Eye (tissue), 1 donor: Measurements from ENCODE around the gene DONSON.
"Not testable (repeated sequence)": the region's sequence is repeated elsewhere in the genome, so short reads cannot be mapped to it uniquely, and the experiment has no call there.

Experiments
- DNase-seq: peaks from one replicate; pipeline ENCODE4 v3.0.0-alpha.2; 2015

DONSON gene

GRCh38 chr21:33588485-33589335, at the start of gene DONSON:
TSS of gene DONSON (minus strand) at chr21:33588684. CDS start at chr21:33588641, 43 bp downstream.
- DNase-seq = peak; percentile 97

DNA sequence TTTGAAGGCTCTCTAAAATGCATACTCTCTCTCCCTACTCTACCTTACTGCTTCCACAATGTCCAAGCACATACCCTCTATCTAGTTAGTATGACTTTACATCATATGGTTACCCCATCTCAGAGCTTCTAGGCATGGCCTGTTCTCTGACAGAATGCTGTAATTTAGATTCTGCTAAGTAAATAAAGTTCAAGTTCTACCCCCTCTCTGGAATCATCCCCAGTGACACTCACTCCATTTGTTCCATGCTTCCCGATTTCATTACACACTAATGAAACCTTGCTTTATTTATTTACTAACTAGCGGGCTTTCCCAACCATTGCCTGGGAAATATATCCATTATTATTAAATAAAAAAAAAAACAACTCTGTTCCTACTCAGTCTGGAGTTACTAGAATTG, 45.8 kb upstream of the DONSON start:
- DNase-seq = no peak

GRCh38 chr21:33626151-33626550, 37.7 kb upstream of the DONSON start:
- DNase-seq = not testable (repeated sequence)

DNA sequence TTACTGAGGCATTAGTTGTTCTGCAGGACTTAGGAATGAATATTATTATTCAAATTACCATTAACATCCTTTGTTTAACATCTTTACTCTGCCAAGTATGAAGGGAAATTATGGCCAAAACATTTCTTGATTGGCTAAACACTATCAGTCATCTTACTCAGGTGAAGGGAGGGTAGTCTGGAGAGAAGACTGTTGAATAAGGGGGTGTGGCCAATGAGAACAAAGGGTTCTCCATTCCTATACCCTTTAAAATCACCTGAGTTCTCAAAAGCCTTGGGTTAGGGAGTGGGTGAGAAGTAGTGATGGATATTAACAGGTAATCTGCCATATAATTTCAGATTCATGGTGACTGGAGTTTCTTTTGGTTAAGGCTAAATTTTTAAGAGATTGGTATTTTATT, 33.8 kb upstream of the DONSON start:
- no peak for DNase-seq

GRCh38 chr21:33619726-33620125, 31.2 kb upstream of the DONSON start:
- DNase-seq = no peak

- DNase-seq = no peak
These were observed 29.9 kb upstream of the DONSON start for GRCh38 chr21:33618407-33618806.

DNA sequence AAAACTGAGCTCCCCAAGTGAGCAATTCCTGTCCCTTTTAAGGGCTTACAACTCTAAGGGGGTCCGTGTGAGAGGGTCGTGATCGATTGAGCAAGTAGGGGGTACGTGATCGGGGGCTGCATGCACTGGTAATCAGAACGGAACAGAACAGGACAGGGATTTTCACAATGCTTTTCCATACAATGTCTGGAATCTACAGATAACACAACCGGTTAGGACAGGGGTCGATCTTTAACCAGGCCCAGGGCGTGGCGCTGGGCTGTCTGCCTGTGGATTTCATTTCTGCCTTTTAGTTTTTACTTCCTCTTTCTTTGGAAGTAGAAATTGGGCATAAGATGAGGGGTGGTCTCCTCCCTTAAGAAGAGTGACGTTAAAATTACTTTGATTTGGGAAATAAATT, 29.1 kb upstream of the DONSON start:
- DNase-seq = not testable (repeated sequence)

DNA sequence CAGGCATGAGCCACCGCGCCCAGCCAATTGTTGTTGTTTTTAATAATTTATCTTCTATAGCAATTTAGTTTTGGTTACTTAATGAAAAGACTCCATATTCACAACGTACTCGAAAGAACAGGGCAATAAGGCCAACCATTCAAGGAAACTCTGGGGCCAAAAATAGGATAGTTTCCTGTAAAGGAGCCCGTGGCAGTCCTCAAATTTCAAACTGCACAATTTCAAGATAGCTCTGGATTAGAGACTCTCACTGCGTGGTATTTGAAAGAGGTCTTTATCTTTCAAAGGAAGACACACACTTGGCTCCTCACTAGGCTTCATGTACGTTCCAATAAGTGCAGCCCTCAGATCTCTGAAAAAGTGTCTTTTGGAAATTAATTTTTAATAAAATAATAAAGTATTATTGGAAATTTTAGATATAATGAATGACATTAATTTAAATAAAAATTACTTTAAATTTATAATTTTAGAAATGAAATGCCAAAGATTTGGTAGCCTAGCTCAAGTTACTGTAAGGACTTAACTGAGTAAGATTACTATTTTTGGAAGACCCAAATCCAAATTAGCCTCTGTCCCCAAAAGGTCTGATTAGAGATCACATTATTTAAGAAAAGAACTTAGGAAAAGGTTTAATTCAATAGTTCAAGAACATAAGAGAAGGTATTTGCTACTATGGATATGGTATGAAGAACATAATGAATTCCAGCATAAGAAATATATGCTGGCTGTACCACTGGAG, 22.7 kb upstream of the DONSON start:
- no peak for DNase-seq

DNA sequence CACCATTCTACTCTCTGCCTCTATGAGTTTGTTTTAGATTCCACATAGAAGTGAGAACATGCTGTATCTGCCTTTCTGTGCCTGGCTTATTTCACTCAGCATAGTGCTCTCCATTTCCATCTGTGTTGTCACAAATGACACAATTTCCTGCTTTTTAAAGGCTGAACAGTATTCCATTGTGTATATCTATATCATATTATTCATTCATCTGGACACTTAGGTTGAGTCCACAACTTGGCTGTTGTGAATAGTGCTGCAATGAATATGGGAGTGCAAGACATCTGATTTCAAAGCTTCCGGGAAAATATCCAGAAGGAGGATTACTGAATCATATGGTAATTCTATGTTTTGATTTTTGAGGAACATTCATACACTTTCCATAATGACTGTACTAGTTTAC, 20.1 kb upstream of the DONSON start:
- DNase-seq = no peak

DNA sequence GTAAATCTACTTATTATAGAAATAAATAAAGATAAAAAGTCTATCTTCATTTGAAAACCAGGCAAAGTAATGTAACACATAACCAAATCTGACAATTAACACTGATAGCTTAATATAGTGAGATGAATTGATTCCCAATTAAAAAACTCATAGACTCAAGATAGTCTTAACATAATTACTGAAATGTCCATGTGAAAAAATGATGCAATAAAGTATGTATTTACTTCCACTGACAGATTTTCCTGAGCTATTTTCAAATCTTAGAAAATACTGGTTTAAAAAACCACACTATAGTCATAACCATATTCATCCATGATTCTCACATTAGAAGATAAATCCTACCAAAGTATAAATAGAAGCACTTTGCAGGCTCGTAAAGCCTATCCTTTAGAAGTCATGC, 9.6 kb upstream of the DONSON start:
- DNase-seq = no peak

DNA sequence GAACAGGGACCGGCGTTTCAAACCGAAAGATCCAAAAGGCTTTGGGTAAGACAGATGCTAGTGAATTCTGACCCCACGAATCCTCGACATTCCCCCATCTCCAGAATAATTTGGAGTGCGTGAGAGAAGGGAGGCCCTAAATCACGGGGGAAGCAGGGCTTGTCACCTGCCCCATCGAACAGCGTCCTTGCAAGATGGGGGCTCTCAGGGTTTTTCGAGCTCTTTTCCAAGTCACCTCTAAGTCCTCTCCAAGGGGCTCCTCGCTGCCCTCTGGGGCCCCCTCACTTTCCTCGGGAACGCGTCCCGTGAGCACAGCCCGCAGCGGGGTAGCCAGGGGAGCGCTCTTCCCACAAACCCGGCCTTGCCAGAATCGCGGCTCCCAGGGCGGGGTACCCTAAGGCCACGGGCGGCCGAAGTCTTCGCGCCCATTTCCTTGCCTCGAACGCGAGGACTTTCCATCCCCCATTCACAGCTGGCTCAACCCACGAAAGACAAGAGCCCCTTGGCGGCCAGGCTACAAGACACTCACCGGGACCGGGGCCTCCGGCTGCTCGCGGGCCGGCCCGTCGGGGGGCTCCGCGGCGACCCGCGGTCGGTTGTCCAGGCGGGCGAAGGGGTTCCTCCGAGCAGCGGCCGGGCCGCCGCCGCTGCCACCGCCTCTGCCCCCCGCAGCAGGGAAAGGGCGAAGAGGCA, 546 bp downstream of the DONSON start:
- DNase-seq = peak; percentile 82

DNA sequence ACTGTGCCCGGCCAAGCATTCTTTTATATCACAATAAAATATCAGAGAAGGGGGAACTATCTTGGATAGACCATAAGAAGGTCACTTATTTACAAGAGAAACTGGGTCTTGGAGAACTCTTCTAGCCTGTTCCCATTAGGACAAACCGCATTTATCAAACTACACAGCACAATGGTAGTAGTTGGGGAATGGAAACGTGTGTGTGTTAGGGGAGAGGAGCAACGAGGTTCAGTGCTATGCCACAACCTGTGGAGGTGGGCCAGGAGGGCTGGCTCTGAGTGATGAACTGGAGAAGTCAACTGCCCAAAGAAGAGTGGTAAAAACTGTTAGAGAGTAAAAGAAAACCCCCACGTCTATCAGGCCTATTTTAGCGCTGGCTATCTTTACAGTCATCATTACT, 1.6 kb downstream of the DONSON start:
- no peak for DNase-seq

GRCh38 chr21:33584455-33584854, 4.0 kb downstream of the DONSON start:
- DNase-seq = no peak

DNA sequence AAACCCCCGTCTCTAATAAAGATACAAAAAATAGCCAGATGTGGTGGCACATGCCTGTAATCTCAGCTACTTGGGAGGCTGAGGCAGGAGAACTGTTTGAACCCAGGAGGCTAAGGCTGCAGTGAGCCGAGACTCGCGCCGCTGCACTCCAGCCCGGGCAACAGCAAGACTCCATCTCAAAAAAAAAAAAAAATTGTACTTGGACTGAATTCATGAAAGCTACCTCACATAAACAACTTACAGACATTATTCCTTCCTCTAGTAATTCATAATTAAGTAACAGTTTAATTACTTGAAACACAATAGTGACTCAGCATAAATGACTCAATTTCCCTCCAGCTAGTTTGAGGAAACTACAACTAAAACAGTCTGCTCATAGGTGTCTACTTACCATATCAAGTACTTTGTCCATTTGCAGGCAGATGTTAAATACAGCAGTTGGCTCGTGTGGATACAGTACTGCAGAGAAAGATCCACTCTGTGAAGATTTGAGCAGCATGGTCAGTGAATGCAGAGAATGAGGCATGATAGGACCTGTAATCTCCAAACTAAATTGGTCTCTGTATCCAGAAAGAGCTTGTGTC, 9.4 kb downstream of the DONSON start:
- no peak for DNase-seq

DNA sequence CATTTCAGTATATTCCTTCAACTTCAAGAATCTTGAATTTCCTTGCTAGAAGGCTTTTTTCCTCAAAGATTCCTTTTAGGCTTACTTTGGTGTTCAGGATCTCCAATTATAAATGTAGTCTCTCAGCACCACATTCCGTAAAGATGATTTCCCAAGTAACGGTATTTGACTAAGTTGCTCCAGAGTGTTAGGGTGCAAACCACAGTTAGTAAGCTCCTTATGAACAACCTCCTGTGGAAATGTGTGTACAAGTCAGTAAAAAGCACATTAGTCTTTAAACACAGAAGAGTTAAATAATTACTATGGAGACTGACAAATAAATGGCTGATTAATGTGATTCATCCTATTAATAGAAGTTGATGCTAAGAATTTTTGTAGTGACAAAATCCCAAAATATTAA, 10.3 kb downstream of the DONSON start:
- no peak for DNase-seq

DNA sequence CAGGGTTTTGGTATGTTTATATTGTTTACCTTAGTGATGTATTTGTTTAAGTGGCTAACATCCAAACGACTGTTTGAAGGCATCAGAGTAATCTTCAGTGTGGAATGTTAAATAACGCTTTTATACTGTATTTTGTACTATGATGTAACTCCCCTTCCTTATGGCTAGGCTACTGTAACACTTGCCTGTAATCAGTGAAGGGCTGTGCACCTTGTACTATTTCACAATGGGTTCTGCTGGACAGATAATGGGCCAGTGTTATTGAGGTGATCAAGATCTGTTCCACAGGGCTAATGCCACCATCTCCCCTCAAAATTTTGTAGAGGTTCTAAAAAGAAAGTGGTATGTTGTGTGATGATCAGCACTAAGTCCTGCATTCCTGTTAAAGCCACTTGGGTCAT, 11.7 kb downstream of the DONSON start:
- not testable (repeated sequence) for DNase-seq

DNA sequence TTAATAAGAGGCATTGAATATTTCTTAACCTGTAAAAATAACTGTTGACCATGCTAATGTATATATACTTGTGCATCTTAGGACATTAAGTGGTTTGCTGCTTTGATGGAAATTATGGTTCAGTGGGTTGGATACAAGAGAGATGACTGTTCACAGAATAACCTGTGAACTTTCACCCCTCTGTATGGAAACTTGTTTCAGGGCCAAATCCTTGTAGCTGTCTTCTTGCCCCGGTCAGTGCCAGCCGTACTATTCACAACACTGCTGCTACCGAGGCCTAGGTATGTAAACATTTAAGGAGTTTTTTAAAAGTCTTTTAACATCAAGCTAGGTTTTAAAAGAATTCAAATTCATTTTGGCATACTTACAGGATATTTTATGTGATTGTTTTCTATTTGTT, 16.1 kb downstream of the DONSON start:
- no peak for DNase-seq

- no peak for DNase-seq
These were observed 18.5 kb downstream of the DONSON start for GRCh38 chr21:33569991-33570390.

DNA sequence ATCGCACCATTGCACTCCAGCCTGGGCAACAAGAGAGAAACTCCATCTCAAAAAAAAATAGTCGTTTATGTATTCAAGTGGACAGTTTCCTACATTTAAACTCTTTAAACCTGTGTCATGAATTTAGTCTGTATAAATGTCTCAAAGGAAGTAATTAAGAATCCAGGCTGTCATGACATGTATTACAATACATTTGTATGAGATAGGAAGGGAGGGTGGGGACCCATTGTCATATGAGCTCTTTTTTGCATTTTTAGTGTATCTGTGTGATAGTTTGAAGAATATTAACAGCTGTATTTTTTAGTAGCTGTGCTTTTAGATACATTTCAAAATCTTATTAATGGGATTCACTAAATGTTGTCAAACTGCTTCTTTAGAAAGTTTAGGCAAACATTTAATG, 20.0 kb downstream of the DONSON start:
- no peak for DNase-seq

- DNase-seq = no peak
These were observed 20.6 kb downstream of the DONSON start for GRCh38 chr21:33567914-33568313.

DNA sequence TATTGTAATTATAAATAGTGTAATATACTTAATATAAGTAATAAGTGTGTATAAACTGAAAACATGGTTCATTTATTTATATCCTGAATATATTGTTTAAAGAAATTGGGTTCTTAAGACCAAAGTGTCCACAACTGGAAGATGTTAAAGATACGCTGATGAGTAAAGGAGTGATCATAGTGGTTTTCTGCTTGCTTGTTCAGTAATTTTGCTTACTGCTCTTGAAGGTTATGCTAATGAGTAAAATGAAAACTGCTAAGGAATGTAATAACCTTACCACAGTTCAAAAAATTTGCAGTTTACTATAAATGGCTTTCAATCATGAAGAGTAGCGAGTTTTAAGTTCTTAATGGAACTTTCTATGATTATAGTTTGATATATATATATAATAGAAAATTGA, 22.0 kb downstream of the DONSON start:
- DNase-seq = no peak

GRCh38 chr21:33562389-33562788, 26.1 kb downstream of the DONSON start:
- DNase-seq = no peak

- DNase-seq = no peak
These were observed 27.1 kb downstream of the DONSON start for GRCh38 chr21:33561373-33561772.
